ENCODE measurements around the gene ANKRD11. TPM values are rescaled to one million over a fixed set of nuclear protein-coding genes. Genes with fewer than 3 reads are reported as not detected.
A peak's percentile ranks its signal among the peaks of the same experiment; 100 is the strongest.
"Not testable (repeated sequence)": the region's sequence is repeated elsewhere in the genome, so short reads cannot be mapped to it uniquely, and the experiment has no call there.

The ANKRD11 gene
- total RNA-seq, 1 experiment from 2014 or later, result 47.1 TPM

DNA sequence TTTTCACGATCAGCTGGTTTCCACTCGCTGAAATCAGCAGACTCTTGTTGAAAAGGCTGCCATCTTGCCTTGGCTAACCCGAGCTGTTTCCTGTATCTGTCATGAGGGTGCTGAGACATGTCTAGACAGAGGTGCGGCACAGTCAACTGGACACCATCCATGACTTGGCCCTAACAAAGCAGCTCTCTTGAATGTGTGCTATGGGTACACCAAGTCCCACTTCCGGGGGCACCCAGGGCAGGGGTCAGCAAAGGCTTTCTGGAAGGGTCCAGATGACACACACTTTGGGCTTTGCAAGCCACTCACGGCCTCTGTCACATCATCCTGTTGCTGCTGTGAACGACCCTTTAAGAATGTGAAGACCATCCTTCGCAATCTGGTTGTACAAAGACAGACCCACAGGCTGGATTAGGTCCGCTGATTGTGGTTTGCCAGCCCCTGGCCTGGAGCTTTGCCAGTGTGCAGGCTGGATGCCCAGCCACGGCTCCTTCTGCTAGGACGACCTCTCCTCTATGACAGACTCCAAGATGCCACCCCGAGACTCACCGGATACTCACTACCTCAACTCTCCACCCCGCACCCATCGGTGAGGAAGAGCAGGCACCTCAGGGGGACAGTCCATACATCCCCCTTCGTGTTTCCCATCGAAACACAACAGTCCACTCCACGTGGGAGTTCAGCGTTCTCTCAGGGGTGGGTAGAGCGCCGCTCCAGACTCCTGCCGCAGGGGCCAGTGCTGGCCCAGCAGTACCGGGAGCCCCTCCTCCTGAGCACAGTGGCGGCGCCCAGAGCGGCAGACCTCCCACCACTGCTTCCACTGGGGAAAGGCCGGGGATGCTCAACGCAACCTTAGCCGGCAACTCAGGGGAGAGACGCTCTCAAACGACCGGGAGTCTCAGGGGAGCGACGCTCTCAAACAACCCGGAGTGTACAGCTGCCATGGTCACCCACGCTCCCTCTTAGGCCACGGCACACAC is 123.5 kb downstream of the ANKRD11 start:
- DNase-seq (ENCODE audit: low read depth), result peak; percentile 29

DNA sequence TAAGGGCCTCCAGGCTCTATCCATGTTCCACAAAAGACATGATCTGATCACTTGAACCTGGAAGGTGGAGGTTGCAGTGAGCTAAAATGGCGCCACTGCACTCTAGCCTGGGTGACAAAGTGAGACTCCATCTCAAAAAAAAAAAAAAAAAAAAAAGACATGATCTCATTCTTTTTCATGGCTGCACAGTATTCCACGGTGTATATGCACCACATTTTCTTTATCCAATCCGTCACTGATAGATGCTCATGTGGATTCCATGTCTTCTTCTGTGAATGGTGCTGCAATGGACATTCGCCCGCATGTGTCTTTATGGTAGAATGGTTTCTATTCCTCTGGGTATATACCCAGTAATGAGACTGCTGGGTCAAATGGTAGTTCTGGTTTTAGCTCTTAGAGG is 124.4 kb downstream of the ANKRD11 start:
- DNase-seq (ENCODE audit: low read depth), result no peak

DNA sequence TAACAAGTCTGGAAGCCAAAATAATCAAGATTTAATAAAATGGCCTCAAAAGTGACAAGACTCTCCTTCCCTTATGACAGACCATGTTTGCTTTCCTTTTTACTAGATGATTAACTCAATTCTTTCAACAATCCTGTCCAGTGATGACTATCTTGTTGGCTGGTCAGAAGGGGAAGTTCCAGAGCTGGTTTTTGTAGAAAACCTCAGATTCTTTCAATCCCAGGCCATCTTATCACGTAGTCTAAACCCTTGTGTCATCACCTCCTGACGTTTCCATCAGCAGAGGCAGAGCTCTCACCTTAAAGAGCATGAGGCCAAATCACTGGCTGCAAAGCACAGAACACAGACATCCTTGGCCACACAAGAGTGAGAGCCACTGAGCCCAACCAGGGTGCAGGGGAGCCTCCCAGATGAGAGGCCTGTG is 125.3 kb downstream of the ANKRD11 start:
- peak; percentile 87 for DNase-seq (ENCODE audit: low read depth)

DNA sequence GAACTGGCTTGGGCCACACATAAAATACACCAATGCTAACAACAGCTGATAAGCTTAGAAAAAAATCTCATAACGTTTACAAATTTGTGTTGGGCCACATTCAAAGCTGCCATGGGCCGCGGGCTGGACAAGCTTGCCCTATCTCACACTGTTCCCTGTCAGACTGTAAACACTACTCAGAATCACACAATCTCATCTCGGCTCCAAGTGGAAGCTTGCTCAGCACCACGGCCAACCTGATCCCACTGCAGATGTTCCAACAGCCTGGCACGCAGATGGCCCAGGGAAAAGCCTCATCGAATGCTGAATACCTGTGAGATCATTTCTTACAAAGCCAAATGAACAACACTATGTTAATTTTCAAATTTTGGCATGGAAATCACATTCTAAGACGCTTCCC is 125.8 kb downstream of the ANKRD11 start:
- peak; percentile 48 for DNase-seq (ENCODE audit: low read depth)

DNA sequence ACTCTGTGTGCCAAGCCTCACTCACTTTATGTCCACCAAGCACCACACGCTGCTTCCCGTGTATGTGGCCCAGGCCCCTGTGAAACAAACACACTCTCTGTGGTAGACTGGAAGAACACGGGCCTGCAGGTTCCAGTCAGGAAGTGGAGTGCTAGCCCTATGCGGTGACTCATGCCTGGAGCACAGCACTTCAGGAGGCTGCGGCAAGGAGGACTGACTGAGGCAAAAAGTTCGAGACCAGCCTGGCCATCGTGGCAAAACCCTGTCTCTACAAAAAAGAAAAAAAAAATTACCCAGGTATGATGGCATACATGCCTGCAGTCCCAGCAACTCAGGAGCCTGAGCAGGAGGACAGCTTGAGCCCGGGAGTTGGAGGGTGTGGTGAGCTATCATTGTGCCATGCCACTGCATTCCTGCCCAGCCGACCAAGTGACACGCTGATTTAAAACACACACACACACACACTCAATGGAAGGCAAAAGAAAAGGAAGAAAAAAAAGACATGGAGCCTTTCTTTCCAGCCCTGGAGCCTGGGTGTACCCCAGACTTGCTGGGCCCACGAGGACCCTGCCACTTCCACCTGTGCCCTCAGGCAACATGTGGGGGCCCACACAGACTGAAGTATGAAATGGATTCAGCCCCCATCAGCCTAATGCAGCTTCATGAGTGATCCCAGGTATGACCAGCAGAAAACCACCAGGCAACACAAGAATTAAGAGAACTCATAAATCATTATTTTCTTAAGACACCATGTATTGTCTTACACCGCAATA is 126.6 kb downstream of the ANKRD11 start:
- DNase-seq (ENCODE audit: low read depth), result peak; percentile 90

DNA sequence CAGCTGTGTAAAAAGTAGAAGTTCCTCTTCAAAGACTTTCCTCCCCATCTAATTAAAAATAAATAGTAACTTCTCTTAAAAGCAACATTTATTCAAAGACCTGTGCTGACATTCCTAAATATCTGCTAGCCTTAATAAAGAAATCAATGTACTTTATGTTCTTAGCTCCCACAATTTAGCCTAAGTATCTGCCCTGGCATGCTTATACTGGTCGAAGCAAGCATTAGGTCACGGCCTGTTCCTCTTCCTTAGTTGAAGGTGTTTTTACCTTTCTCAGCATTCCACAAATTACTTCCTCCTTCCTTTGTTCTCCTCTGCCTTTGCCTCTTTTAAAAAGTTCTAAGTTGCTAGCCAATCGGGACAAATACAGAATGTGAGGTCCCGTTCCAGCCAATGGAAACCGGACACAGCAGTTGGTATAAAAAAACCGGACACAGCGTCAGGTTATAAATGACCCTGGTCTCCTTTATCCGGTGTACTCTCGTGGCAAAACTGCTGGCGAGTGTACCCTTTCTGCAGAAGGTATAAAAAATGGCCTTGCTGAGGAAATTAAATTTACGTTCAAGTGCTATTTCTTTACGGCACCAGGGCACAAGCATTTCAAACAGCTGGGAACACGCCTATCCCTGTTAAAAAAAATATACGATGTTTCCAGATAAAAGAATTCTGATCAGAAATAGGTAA is 127.7 kb downstream of the ANKRD11 start:
- not testable (repeated sequence) for DNase-seq (ENCODE audit: low read depth)

DNA sequence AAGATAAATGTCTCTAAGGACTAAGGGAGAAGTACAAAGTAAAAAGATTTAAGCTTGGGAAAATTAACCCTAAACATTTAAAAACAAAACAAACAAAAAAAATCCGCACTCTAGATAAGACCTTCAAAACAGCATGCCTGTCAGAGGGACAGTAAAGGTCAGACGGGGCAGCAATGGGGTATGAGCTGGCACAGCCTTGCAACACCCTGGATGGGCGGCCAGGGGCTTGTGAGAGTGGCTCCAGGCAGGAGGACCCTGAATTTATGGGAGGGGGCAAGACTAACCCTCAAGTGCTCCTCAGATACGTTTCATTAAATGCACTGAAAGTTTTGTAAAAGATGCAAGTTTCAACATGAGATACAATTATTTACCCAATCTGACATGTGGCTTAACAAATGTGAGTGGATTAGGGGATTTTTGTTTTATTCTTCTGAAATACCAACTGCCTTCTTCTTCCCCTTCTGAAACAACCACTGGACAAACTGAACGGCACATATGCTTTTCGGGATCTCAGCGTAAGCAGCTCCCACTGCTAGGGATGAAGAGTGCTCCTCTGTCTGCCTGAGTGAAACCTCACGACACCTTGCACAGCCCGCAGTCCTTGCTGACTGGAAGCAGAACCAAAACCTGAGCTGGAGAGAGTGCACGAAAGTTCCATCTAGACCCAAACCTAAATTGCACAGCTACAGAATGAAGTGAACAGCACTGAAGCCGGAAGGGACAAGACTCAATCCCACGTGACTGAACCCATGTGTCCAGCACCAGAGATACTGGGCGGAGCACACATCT is 128.4 kb downstream of the ANKRD11 start:
- no peak for DNase-seq (ENCODE audit: low read depth)

DNA sequence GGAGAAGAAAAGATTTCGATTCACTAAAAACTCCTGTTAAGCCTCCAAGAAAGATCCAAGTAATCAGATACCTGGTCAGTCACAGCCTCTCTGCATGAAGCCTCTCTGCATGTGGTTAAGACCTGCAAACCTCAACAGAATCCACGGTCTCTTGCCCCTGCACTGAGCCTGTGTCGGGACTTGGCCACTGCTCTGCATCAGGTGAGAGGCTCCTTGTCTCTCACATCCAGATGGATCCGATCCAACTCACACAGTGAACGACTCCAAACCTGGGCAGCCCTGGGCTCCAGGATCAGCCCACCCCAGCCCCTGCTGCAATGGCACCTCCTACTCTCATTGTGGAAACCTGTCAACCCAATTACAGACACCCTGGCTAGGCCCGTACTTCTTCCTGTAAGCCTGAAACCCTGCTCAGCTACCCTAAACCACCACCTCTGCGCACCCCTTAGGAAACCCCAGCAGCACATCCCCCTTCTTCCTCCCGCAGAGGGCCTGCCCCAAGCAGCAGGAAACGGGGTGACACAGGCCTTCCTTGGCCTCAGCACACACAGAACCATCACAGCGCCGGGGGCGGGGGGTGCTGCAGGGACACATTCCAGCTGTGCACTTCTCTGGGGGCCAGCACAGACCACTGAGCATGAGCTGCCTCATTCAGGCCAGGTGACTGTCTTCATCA is 129.5 kb downstream of the ANKRD11 start:
- no peak for DNase-seq (ENCODE audit: low read depth)

DNA sequence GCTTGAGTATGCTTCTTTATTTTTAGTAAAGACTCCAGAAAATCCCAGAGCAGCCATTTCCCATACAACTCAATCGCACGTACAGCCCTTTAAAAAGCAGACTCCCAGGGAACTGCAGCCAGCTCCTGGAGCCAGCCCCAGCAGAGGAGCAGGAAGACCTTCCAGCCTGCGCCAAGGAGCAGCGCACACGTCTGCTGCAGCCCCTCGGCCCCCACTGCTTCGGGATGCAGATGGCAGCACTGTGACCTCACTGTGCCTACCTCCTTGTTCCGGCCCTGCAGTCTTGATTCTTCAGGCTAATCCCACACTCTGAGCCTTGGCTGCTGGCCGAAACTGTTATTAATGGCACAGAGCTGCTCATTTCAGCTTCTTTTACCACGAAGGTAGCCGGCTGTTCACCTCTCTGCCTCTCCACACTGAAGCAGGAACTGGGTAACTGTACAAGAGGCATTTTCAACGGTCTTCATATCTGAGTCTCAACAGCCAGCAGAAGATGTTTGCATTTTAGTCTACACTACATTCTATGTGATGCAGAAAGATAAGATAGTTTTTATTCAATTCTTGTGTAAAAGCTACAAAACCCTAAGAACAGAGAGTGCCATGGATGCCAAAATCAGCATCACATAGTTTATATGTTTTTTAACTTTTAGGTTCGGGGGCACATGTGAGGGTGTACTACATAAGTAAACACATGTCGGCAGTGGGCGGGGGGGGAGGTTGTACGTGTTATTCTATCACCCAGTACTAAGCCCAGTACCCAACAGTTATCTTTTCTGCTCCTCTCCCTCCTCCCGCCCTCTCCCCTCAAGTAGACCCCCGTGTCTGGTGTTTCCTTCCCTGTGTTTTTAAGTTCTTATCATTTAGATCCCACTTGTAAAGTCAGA is 130.9 kb downstream of the ANKRD11 start:
- DNase-seq (ENCODE audit: low read depth), result no peak

DNA sequence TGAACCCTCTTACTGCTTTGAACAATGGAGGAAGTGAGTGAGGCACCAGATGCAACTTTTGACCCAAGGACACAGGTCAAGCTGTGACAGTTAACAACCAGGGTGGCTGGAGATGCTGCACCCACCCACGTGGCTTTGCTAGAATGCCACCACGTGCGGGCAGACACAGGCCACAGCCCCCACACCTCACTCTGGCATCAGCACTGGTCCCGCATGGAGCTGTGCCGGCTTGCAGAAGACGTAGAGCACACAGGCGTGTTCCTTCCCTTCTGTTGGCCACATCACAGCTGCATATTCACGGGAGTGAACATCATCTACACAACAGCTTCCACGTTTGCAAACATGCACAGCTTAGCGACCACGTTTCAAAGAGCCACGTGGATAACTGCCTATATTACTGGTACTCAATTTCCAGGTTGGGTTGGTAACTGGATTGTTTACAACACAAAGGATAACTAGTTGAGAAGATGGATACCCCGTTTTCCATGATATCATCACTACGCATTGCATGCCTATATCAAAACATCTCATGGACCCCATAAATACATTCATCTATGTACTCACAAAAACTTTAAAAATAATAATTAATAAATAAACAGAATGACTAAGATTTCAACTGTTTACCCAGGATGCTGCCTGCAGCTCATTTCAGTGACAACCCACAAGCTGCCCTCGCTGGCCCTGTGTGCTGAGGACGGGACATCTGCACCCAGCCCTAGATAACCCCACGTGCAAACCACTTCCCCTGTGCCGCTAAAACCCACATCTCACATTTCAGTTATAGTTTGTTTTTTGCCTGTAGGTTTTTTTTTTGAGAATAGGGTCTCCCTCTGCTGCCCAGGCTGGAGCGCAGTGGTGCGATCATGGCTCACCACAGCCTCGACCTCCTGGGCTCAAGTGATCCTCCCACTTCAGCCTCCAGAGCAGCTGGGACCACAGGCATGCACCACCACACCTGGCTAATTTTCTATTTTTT is 132.0 kb downstream of the ANKRD11 start:
- DNase-seq (ENCODE audit: low read depth), result no peak

DNA sequence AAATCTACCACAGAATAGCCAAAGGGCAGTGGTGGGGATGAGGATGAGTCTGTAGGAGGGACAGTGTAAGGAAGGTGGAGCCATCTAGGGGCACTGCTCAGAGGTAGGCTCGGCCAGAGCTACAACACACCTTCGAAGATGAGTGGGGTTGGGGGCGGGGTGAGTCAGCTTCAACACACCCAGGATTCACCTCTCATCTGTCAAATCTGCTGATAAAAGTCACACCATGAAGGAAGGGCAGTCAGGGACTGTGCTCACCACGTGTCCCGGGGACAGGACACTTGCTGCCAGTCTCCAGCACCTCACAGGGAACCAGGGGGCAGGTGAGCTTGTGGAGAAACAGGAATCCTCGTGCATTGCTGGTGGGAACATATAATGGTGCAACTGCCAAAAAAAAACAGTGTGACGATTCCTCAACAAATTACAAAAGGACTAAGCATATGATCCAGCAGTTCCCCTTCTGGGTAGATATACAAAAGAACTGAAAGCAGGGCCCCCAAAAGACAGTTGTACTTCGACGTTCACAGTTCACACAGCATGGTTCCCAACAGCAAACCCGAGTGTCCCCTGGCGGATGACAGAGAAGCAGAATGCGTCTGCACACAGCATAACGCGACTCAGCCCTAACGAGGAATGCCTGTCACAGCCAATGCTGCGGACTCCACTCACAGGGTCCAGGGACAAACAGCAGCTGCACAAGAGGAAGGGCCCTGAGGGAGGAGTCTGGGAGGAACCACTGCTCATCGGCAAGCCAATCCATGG is 133.1 kb downstream of the ANKRD11 start:
- DNase-seq (ENCODE audit: low read depth), result no peak

DNA sequence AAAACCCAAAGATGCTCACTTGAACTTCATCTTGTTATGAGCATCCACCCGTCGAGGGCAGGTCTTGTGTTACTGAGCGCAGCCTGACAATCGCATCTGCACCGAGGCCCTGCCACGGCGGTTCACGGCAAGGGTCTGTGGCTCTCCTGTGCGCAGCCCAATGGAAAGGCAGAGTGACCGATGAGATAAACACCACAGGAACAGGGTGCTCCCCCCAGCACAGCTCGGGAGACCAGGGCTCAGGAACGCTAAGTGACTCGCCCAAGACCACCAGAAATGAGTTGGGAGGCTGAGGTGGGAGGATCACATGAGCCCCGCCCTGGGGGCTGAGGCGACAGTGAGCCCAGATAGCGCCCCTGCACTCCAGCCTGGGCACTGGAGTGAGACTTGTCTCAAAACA is 134.7 kb downstream of the ANKRD11 start:
- DNase-seq (ENCODE audit: low read depth), result no peak

DNA sequence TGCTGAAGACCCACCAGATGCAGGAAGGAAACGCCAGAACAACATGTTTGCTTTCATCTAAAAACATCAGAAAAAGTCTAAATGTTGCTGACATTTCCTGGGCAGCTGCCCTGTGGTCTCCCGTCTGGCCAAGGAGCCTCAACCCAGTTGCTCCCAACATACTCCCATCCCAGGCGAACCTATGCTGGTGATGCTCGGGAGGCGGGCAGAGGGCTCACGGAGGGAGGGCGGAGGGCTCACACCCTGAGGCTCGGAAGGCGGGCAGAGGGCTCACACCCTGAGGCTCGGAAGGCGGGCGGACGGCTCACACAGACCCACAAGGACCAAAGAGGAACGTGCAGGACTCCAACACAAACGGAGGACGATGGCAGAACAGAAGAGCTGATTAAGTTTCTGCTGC is 135.4 kb downstream of the ANKRD11 start:
- DNase-seq (ENCODE audit: low read depth), result no peak

DNA sequence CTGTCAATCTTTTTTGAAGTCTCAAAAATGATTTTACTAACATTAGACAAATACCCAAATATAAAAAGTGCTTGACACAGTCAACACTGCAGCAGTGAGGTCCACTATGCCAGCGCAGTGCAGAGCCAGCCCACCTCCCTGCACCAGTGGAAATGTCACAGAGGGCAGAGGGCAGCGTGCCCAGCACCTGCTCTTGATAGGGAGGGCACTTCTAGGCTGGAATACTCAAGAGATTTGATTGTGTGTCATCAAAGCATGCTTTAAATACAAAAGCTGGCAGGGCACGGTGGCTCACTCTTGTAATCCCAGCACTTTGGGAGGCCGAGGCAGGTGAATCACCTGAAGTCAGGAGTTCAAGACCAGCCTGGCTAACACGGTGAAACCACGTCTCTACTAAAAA is 136.0 kb downstream of the ANKRD11 start:
- no peak for DNase-seq (ENCODE audit: low read depth)

DNA sequence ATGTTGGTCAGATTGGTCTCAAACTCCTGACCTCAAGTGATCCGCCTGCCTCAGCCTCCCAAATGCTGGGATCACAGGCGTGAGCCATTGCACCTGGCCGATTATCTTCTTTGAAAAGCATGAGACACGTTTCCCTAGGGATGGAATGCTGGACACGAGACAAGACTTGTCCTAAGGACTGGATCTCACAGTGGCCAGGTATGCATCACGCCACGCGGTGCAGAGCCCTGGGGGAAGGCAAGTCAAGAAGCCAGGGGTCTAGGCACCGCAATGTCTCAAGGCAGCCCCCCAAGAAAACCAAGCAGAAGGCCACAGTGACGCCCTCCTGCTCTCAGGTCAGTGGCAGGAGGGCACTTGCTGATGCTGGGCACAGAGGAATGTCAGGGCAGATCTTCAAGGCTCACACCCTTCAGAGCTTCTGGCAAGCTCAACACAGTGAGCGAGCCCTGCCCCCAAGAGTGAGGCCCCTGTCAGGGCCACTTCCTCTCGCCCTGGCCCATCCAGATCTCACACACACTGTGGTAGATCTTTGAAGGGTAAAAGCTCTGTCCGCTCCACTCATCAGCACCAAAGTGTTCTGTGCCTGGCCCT is 138.2 kb downstream of the ANKRD11 start:
- DNase-seq (ENCODE audit: low read depth), result no peak

DNA sequence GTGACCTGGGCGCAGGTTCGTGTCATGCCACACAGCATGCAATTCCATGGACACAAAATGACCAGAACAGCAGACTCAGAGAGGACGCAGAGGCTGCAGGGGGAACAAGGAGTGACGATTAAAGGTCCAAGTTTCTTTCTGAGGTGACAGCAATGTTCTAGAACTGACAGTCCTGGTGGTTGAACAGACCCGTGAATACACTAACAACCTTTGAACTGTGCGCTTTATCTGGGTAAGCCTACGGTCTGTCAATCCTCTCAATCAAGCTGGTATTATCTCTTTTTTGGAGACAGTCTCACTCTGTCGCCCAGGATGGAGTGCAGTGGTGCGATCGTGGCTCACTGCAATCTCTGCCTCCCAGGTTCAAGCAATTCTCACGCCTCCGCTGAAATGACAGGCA is 138.7 kb downstream of the ANKRD11 start:
- no peak for DNase-seq (ENCODE audit: low read depth)

DNA sequence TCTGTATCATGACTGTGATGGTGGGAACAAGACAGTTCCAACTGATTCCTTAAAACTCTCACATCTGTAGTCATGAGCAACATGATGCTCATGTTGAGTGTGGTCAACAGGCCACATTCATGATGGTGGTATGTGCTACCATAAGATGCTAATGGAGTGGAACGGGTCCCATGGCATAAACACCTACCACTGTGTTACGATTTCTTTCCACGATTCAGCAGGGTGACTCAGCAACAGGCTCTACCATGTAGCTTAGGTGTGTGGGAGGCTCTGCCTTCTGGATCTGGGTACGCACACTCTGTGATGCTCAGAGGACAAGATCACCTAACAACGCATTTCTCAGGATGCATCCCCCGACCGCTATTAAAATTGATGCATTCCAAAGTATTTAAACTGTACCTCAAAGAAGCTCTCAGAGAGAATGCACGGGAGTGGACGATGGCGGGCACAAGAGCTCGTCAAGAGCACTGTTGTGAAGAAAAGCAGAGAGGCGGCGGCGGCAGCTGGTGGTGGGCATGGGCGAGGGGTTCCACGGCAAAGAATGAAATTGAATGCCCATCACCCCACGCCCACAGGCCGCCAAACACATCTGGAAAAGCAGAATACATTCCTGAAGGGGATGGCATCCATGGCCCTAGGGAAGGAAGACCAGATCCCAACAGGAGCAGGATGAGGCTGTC is 139.5 kb downstream of the ANKRD11 start:
- peak; percentile 36 for DNase-seq (ENCODE audit: low read depth)
